Activated CD4-positive, alpha-beta T cell treated with anti-CD3 and anti-CD28 coated beads for 1 hour (primary cell): ENCODE measurements around the gene KCNF1.

Experiments
- DNase-seq: peaks from one replicate; pipeline ENCODE4 v3.0.0-alpha.2; 2020

Gene KCNF1

DNA sequence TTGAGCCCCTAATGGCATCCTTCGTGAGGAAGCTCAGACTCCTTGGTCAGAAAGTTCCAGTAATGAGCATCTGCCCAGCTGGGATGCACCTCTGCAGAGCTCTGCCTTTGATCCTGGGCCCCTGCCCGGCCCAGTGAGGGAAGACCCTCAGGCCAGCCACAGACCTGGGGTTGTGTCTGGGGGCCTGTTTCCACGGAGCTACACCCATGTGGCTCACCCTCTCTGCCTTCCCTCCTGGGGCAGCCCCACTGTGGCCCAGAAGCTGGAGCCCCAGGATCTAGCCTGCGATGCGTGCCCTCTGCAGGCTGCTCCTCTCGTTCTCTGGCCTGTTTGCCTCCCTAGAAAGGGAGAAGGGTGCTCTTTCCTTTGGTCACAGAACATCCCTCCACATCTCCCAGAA, 9.8 kb downstream of the KCNF1 start:
- DNase-seq: no peak

DNA sequence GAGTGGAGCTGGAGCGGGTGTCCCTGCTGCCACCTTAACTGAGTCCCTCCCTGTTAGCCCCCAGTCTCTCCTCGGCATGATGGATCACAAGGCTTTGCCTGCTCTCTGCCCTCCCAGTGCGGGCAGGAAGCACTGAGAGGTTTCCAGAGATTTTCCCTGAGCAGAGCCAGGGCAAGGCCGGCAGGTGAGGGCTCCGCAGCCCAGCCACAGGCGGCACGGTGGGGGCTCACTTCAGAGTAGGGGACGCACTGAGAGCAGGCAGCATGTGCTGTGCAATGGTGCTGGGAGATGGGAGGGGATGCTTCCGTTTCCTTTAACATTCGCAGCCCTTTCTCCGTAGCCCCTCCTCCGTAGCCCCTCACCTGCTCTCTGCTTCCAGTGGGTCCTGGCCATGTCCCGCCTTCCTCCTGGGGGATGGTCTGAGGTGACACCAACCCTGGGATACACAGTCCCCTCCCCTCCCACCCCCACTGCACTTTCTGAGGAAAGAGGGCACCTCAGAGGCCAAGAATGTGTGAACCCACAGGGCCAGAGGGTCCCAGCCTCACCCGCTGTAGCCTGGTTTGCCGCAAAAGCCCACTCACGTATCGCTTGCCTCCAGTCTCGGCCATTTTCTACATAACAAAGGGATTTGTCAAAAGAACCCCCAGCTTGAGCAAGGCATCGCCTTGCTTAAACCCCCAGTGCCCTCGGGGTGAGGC, 10.7 kb downstream of the KCNF1 start:
- DNase-seq: no peak

DNA sequence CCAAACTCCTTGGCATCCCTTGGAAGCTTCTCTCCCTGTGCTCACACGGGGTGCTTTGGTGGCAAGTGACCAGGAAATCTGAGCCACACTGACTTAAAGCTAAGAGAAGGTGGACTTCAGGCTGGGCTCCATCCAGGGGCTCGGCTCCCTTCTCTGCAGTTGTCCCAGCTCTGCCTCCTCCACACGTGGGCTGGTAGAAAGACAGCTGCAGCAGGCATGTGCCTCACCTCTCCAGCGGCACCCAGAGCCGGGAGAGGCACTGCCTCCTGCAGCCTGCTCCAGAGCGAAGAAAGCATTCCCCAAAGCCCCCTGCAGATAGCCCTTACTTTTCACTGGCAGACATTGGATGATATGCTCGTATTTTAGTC, 11.3 kb downstream of the KCNF1 start:
- DNase-seq: no peak

DNA sequence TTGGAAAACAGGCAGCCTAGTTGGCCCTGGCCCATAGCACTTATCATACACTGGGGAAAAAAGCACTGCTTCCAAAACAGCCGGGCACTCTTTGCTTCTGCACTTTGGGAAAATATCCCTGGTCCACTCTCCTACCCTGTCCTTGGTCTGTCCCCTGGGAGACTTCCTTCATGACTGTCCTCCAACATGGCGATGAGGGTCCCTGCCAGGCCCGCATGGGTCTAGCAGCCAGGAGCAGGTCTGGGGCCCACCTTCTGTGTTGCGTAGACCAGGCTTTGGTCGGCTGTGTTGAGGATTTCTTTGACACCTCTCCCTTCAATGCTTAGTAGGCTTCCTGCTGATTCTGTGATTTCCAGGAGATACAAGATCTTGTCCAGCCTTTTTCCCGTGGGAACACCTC, 12.2 kb downstream of the KCNF1 start:
- no peak for DNase-seq

DNA sequence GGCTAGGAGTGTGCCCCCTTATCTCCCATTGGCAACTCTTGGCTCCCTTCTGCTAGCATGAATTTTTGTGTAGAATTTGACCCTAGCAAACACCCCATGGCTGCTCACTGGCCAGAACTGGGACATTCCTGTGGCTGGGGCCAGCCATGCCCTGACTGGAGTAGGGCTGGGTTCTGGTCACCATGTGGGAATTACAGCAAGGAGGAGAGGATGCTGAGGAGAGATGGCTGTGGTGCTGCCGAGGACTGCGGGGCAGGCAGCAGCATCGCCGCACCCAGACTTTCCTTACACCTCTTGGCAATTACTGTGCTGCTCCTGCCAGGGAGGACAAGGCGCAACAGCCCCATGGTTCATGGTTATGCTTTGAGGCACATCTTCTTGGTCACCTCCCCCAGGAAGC, 12.7 kb downstream of the KCNF1 start:
- no peak for DNase-seq

DNA sequence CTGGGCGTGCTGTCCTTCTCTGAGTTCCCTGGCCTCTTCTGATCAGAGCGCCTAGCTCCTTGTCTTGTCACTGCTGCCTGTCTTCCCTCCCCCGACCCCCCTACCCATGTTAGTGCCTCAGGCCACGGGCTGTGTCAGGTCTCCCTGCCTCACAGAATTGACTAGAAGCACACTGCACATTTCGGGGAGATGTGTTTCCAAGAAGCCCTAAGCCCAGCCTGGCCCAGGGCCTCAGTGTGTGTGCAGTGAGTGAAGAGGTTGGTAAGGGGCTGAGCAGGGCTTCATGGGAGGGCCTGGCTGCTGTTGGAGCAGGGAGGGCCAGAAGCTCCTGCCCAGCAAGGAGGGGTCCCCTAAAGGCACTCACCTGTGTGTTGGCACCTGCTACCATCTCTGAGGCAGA, 13.1 kb downstream of the KCNF1 start:
- no peak for DNase-seq

DNA sequence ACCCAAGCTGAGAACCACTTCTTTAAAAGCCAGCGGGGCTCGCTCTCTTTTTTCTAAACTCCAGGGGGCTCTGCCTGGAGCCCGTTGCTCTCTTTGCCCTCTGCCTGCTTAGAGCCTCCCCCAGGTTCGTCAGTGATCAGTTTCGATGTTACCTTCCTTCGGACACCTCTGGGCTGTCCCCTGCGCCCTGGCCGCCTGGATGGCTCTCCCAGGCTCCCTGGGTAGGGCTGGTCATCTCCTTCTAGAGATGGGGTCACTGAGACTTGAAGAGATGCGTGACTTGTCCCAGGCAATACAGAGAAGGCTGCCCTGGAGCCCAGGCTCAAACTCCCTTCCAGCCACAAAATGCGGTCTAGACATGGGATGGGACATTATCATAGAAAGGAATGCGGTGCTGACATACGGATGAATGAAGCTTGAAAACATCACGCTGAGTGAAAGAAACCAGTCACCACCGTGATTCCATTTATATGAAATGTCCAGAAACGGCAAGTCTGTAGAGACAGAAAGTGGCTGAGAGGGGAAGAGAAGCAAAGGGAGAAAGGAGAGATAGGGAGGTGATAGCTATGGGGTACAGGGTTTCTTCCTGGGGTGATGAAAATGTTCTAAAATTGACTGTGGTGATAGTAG, 14.6 kb downstream of the KCNF1 start:
- DNase-seq: no peak

DNA sequence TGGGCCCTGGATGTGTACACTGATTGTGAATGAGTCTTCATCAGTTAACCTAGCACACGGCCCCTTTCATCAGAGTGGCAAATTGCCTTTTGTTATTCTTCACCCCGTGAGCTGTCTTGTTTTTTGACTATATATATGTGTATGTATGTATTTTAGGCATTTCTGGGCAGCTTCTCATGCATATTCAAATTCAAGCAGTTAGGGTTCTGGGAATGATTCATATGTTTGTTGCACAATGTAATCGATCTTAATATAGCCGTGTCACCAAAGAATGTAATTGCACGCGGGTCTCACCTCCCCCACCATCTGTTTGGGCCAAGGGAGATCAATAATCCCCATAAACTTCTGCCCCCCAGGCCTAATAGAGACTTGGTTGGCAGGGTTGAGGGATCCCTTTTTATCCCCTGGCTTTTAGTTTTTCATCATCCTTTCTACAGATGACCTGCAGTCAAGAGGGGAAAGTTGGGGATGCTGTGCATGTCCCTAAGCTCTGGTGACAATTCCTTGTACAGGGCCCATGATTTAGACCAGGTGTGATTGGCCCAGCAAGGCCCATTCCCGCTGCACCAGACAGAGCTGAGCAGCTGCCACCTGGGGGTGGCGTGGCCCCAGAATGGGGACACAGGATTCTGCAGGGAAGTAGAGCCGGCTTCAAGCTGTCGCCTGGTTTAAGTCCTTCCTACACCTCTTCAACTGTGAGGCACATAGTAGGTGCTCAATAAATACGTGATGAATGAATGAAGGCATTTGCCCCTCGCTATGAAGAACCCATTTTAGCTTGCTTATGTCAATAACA, 19.2 kb downstream of the KCNF1 start:
- no peak for DNase-seq

DNA sequence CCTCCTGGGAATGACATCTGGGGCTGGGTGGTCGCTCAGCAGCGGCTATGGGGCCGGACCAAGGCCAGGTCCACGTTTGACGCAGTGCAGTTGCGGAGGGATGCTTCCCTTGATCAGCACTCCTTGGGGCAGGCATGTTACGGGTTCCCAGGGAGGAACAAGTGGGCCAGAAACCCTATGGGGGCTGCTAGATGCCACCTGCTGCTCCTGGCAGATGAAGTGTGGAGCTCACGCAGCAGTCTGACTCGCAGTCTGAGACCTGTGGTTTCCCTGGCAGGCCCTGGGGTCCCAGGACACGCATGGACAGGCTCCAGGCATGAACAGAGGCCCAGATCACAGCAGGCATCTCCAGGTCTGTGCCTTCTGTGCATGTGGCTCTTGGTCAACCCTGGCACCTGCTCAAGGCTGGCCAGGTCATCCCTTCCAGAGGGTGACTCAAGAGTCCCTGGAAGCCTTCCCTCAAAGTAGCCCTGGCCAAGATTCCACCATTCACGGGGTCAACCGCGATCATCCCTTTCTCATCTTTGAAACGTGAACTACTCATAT, 20.0 kb downstream of the KCNF1 start:
- no peak for DNase-seq

DNA sequence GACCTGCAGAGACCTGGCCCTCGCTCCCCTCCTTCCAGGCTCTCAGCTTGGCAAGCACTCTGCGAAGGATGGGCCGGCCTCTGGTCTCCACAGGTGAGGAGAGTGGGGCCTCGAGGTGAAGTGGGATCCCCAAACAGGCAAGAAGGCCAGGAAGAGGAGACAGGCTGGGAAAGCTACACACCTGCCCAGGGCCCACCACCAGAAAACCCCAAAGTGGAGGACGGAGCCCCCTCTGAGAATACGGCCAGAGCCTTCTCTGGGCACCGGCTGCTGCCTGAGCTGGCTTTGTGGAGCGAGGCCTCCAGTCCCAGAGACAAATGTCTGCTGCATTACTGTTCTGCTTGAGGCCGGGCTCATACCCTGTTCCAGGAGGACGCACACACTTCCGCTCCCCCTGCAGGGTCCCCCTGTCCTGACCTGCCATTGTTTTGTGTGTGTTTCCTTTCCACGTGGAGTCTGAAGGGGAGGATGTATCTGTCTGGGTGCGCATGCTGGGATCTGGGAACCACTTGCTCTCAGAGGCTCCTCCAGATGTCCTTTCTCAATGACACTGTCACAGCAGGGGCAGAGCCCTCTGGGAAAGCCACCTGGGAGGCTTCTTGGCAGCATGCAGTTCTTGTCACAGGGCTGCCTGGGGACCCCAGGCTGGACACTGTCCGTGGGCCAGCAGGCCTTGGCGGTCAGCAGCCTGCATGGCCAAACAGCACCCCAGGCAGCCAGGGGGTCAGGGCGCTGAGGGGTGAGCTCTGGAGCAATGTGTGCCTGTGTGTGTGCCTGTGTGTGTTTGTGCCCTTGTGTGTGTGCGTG, 20.8 kb downstream of the KCNF1 start:
- DNase-seq: no peak

DNA sequence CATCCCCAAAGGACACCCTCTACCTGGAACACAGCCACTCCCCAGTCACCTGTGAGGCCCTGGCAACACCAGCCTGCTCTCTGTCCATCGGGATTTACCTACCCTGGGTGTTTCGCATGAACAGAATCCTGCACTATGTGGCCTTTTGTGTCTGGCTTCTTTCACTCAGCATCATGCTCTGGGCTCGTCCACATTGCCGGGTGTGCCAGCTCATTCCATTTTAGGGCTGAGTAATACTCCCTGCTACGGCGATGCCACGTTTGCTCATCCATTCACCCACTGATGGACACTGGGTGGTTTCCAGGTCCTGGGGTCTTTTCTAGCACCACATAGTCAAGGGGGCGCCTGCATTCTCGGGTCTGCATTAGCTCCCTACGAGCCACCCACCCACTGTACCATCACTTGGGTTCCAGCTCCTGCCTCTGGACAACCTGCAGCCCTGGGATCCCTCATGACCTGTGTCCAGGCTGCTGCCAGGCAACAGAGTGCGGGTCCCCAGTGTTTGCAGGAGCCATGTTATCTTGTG, 22.0 kb downstream of the KCNF1 start:
- DNase-seq: no peak

DNA sequence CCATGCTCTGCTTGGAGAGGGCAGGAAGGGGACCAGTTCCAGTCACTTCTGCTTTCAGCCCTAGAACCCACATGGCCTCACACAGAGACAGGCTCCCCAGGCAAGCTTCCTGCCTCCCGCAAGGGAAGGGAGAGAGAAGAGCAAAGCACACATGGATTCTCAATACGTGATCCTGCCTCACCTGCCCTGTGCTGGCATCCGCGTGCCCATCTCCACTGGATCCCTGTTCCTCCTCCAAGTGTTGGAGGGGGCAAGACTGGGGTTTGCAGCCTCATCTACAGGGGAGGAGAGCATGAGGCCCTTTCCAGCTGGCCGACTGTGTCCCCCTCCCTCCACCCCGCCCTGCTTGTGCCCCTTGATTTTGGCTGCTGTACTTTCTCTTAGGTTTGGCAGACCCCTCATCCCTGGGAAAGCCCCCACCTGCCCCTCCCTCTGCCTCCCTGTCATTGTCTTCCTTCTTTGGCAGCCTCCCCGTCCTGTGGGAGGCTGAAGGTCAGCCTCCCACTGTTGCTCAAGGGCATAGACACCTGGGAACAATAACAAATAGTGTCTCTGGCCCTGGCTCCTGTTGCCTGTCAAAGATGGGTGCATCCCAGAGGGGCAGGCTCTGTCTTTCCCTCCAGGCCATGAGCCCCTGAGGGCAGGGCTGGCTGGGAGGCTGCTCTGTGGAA, 22.7 kb downstream of the KCNF1 start:
- DNase-seq: no peak

DNA sequence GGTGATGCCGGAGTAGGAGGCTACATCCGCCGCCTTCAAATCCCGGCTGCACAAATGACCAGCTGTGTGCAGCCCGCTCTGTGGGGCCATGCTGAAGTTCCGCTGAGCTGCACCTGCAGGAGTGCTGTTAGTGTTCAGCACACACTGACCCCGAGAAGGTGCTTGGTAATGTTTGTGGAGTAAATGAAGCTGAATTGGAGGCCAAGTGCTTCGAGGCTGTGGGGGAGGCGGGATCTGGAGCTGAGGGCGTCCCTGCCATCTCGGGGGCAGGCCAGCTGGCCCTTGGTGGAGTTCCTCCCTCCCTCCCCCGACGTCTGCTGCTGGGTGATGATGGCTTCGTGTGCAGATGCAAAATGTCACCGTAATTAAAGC, 23.2 kb downstream of the KCNF1 start:
- no peak for DNase-seq

DNA sequence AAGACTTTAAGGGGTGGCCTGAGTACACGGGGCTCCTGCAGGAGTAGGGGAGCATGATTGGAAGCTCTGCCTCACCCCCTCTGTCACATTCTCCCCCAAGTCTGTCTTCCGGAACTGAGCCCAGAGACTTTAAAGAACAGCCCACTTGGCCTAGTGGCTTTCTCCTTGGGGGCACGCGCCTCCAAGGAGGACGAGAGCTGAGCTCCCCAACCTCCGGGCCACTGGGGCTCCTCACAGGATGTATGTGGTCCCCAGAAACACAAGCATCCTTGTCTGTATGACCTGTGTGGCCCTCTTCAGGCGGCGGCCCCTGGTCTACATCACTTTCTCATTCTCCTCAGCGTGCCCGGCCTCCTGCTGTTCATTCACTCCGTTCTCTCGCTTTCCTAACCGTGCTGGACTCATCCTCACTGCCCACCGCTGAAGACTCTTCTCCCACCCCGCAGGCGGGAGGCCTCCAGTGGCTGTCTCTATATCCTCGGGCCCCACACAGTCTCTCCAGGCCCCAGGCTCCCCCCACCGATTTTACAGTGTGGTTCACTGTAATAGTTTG, 23.7 kb downstream of the KCNF1 start:
- no peak for DNase-seq

DNA sequence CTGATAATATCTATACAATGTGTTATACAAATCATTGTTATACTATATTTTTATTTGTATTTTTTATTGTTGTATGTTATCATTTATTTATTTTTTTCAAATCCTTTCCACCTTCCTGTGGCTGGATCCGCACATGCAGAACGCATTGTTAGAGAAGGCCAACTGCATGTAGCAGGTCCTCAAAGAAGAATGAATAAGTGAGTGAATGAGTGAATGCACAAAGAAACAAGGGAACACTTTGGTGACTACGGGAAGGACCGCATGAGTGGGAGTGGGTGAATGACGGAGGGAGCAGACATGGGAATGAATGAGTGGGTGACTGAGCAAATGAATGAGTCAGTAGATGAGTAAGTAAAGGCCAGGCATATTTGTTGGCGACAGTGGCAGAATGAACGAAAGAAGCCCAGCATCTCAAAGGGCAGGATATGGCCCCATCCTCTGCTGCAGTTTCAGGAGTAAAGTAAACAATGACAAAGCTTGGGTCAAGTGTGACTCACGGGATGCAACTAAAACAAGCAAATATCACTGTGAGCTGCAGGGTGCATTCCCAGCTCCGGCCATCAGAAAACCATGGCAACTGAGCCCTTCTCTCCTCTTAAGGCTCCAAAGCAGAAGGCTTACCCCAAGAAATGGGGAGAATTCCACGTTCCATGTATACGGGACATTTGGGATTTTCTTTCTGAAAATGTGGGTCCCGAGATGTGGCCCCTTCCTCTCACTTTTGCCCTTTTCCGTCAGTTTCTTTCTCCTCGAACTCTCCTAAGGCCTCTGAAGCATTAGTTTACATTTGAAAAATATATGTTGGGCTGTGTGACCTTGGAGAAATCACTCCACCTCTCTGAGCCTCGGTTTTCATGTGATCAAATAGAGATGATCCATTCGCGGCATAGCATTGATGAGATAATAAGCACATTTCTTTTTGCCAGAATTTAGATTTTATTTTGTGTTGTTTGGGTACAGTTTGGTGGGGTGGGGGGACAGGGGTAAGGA, 24.5 kb downstream of the KCNF1 start:
- DNase-seq: no peak

DNA sequence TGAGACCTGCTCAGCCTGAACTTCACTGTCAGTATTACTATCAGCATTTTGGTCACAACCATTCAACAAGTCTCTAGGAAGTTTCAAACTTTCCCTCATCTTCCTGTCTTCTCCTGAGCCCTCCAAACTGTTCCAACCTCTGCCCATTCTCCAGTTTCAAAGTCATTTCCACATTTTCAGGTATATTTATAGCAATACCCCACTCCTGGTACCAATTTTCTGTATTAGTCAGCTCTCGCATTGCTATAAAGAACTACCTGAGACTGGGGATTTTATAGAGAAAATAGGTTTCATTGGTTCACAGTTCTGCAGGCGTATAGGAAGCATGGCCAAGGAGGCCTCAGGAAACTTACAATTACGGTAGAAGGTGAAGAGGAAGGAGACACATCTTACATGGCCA, 27.3 kb downstream of the KCNF1 start:
- no peak for DNase-seq

DNA sequence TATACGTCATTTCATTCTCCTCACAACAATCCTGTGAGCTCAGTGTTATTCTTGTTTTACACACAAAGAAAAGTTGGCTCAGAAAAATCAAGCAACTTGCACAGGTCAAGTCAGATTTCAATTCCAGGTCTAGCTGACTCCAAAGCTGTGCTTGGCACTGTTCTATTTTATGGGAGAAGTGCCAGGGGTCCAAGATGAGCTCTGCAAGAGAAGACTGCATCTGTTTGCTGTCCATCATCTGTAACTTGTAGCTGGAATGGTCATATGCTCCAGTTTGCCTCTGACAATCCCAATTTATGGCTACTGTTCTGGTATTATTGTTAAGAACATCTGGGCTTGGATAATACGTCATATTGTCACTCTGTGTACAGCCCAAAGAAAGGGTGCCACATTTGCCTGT, 28.9 kb downstream of the KCNF1 start:
- DNase-seq: no peak

DNA sequence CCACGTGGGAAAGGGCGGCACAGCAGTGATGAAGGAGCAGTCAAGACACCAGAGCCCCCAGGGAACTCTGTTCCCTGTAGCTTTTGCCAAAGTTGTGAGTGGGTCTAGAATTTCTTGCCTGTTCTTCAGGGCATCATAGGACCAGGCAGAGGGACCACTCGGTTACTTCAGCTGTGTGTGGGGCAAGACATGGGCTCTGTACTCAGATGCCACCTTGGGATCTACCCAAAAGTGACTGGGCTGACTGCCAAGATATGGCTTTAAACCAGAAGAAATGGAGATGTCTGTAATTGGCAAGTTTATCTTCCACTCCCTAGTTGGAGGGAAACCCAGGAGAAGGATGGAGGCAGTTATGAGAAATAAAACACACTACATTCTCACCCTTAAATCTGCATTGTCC, 29.6 kb downstream of the KCNF1 start:
- DNase-seq: no peak

DNA sequence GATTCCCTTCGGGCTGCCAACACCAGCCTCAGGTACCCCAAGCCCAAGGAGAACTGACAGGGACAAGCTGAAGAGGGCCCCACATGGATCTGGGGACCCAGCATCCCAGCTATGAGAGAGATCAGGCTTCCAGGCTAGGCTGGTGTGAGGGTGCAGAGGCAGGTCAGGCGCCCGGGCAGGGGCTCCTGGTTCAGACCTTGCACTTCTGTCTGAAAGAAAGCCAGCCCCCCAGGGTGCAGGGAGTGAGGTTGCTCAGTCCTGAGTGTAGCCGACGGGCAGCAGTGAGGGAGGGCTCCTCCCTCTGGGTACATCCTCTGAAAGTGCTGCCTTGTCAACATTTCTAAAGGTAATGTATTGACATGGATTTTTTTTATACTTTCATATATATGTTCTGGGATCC, 33.1 kb downstream of the KCNF1 start:
- no peak for DNase-seq

DNA sequence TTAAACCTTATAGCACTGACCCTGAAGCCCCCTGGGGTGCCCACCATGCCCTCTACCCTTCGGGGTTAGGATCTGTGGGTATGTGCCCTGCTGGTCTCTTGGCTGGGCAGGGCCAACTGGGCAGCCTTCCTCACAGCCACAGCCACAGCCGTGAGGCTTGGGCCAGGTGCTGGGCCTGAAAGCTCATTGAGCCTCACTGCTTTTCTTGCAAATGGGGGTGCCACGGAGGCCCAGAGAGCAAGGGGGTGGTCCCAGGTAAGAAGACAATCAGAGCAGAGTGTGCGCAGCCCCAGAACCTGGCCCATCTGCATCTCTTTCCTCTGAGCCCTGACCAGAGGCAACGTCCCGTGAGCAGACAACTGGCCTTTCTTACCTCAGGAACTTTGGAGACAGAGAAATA, 34.7 kb downstream of the KCNF1 start:
- DNase-seq: no peak

DNA sequence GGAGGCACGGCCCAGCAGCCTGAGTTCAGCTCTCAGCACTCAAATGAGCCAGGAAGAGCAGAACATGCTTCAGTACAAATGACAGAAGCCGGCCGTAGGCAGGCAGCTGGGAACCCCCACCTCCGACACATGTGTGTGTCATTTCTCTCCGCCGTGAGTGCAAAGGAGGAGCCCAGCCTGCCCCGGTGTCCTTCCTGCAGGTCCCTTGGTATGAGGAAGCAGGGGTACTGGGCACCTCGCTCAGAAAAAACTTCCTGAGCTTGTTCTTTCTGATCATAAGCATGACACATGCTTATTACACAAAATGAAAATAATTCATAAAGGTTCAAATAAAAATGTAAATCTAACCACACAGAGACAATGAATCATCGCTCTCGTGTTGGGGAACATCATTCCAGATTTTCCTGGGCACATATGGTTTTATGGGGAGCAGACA, 35.3 kb downstream of the KCNF1 start:
- DNase-seq: no peak
